Liver (tissue), 9 donors: ENCODE data around the gene PAQR9. TPM values are rescaled to one million over a fixed set of nuclear protein-coding genes. Genes with fewer than 3 reads are reported as not detected.

Experiments
- DNase-seq: peaks from one replicate; pipeline ENCODE4 v3.0.0-alpha.2; 2017; ENCODE audit warnings: low spot score
- H3K27ac ChIP-seq, 2 donors: one replicate each; pipeline ENCODE4 v1.7.0; 2013; ENCODE audit warnings: inconsistent platforms in 2 of 2, low read length in 2 of 2, control low read depth in 1 of 2, low read depth in 1 of 2, mild to moderate bottlenecking in 1 of 2
- H3K27me3 ChIP-seq, 4 donors: one replicate each; pipeline versions ENCODE4 v1.6.1 to v1.7.0; 2013; ENCODE audit warnings: low read length in 3 of 4, inconsistent platforms in 1 of 4, mild to moderate bottlenecking in 1 of 4, moderate library complexity in 1 of 4; ENCODE audit not compliant: control insufficient read depth in 4 of 4, insufficient read depth in 4 of 4
- H3K36me3 ChIP-seq, 4 donors: one replicate each; pipeline versions ENCODE4 v1.6.1 to v1.7.0; 2013; ENCODE audit warnings: low read length in 3 of 4, mild to moderate bottlenecking in 3 of 4, low read depth in 1 of 4, moderate library complexity in 1 of 4; ENCODE audit not compliant: control insufficient read depth in 4 of 4, insufficient read depth in 3 of 4
- H3K4me1 ChIP-seq, 4 donors: one replicate each; pipeline versions ENCODE4 v1.6.1 to v1.7.0; 2013; ENCODE audit warnings: low read length in 3 of 4, mild to moderate bottlenecking in 3 of 4, moderate library complexity in 1 of 4; ENCODE audit not compliant: control insufficient read depth in 4 of 4, insufficient read depth in 4 of 4
- H3K4me3 ChIP-seq, 3 donors: one replicate each; pipeline versions ENCODE4 v1.6.1 to v1.7.0; 2013; ENCODE audit warnings: low read length in 3 of 3, control low read depth in 1 of 3, low read depth in 1 of 3, mild to moderate bottlenecking in 1 of 3
- H3K9ac ChIP-seq, 2 donors: one replicate each; pipeline ENCODE4 v1.7.0; 2013; ENCODE audit warnings: low read length in 2 of 2, mild to moderate bottlenecking in 2 of 2, moderate library complexity in 2 of 2, control low read depth in 1 of 2, low read depth in 1 of 2
- H3K9me3 ChIP-seq, 4 donors: one replicate each; pipeline versions ENCODE4 v1.6.1 to v1.7.0; 2013; ENCODE audit warnings: low read length in 3 of 4; ENCODE audit not compliant: control insufficient read depth in 4 of 4
- ATF3 ChIP-seq: IDR thresholded peaks from 2 replicates; pipeline ENCODE4 v1.6.1; 2016; ENCODE audit warnings: antibody characterized with exemption
- EGR1 ChIP-seq, 2 donors: IDR thresholded peaks; 2 replicates each; pipeline ENCODE4 v1.6.1; 2016 to 2018; ENCODE audit warnings: antibody characterized with exemption in 2 of 2, low read depth in 2 of 2
- FOXA1 ChIP-seq: IDR thresholded peaks from 2 replicates; pipeline ENCODE4 v1.6.1; 2016; ENCODE audit warnings: antibody characterized with exemption
- FOXA2 ChIP-seq: IDR thresholded peaks from 2 replicates; pipeline ENCODE4 v1.6.1; 2016; ENCODE audit warnings: antibody characterized with exemption
- GABPA ChIP-seq, 2 donors: IDR thresholded peaks in 1 of 2; conservative IDR thresholded peaks in 1 of 2; 2 replicates each; pipeline ENCODE4 v1.6.1; 2016; ENCODE audit warnings: antibody characterized with exemption in 2 of 2, mild to moderate bottlenecking in 1 of 2, moderate library complexity in 1 of 2
- HNF4A ChIP-seq, 2 donors: conservative IDR thresholded peaks; 2 replicates each; pipeline ENCODE4 v1.6.1; 2016; ENCODE audit warnings: antibody characterized with exemption in 2 of 2, mild to moderate bottlenecking in 2 of 2
- HNF4G ChIP-seq: IDR thresholded peaks from 2 replicates; pipeline ENCODE4 v1.6.1; 2016; ENCODE audit warnings: antibody characterized with exemption
- JUND ChIP-seq, 2 donors: IDR thresholded peaks; 2 replicates each; pipeline ENCODE4 v1.6.1; 2016; ENCODE audit warnings: antibody characterized with exemption in 2 of 2
- NR2F2 ChIP-seq: IDR thresholded peaks from 2 replicates; pipeline ENCODE4 v1.6.1; 2016; ENCODE audit warnings: antibody characterized with exemption
- RAD21 ChIP-seq, 2 donors: IDR thresholded peaks; 2 replicates each; pipeline ENCODE4 v1.6.1; 2016; ENCODE audit warnings: antibody characterized with exemption in 2 of 2, mild to moderate bottlenecking in 2 of 2
- REST ChIP-seq: IDR thresholded peaks from 2 replicates; pipeline ENCODE4 v1.6.1; 2016; ENCODE audit warnings: antibody characterized with exemption, mild to moderate bottlenecking
- RXRA ChIP-seq, 2 donors: IDR thresholded peaks; 2 replicates each; pipeline ENCODE4 v1.6.1; 2017 to 2018; ENCODE audit warnings: antibody characterized with exemption in 2 of 2, mild to moderate bottlenecking in 1 of 2
- SP1 ChIP-seq: IDR thresholded peaks from 2 replicates; pipeline ENCODE4 v1.6.1; 2018; ENCODE audit warnings: antibody characterized with exemption, mild to moderate bottlenecking
- TAF1 ChIP-seq: conservative IDR thresholded peaks from 2 replicates; pipeline ENCODE4 v1.6.1; 2016; ENCODE audit warnings: antibody characterized with exemption, mild to moderate bottlenecking
- ZBTB33 ChIP-seq: IDR thresholded peaks from 2 replicates; pipeline ENCODE4 v1.6.1; 2016; ENCODE audit warnings: antibody characterized with exemption
- WGBS: extraction: QIAGEN DNeasy Blood & Tissue Kit; methylation state at CpG from one replicate; pipeline ENCODE4 v1.1.7; 2013; 5-methylcytosine and 5-hydroxymethylcytosine counted together
- polyA plus RNA-seq, 2 donors: library from polyadenylated mRNA; stranded (reverse) in 1 of 2; unstranded in 1 of 2; fragments of 200-250 nt in 1 of 2; fragments of >200 nt in 1 of 2; fragmentation: Nextera tagmentation in 1 of 2; extraction: Ambion mirVana in 1 of 2; gene quantifications; one replicate each; pipeline versions ENCODE4 v1.2.1 to v1.2.3, GENCODE V29; 2013 to 2015
- total RNA-seq, 2 donors: library from RNA; depleted of rRNA; stranded (reverse); fragments of >200 nt; gene quantifications; one replicate each; pipeline ENCODE4 v1.2.3, GENCODE V29; 2014
- donor health status: healthy.
- donor health status: healthy.
- donor health status: healthy.
- donor health status: healthy.
- donor health status: healthy.

The PAQR9 gene
- total and polyA plus RNA-seq, 4 donors = 3.6 to 24.3 (median 12.6) TPM

- WGBS = 57% methylated on average over 3 of the region's 3 CpGs
- Histone ChIP-seq H3K27me3 (no peaks in the 10 kb centered on the region), H3K9me3 (no peaks in the 10 kb centered on the region), H3K4me1 (peaks cover 5 to 47% (median 29%) of the 10 kb centered on the region in 4 donors), H3K9ac (peak overlapping the region in 1 of 2 donors; percentile 34), H3K4me3 (peak overlapping the region in 2 of 3 donors; percentile 28 to 47), H3K27ac (no peak overlapping the region), H3K36me3 (no peaks in the 10 kb centered on the region)
- TF ChIP-seq HNF4G = no peak
- peak; percentile 74 to 77 for TF ChIP-seq HNF4A (conservative IDR thresholded peaks at IDR 0.05)
- peak; percentile 48 for TF ChIP-seq TAF1
- peak; percentile 11 for TF ChIP-seq ZBTB33
- peak; percentile 33 to 47 for TF ChIP-seq RXRA (IDR thresholded peaks at IDR 0.05)
- no peak for TF ChIP-seq FOXA2
- peak; percentile 7 to 25 for TF ChIP-seq RAD21 (IDR thresholded peaks at IDR 0.05)
- TF ChIP-seq NR2F2 = no peak
- TF ChIP-seq SP1 = peak; percentile 37
- TF ChIP-seq FOXA1 = no peak
- no peak for DNase-seq
Measured at GRCh38 chr3:142926368-142926944, 37.0 kb downstream of the PAQR9 start.

GRCh38 chr3:142925140-142925539 lies 38.3 kb downstream of the PAQR9 start:
- no peak overlapping the region for H3K27ac ChIP-seq

More at GRCh38 chr3:142925140-142925539, 38.3 kb downstream of the PAQR9 start:
- Histone ChIP-seq H3K4me3 (no peak overlapping the region), H3K36me3 (no peaks in the 10 kb centered on the region), H3K4me1 (peaks cover 5 to 39% (median 25%) of the 10 kb centered on the region in 4 donors), H3K9me3 (no peaks in the 10 kb centered on the region), H3K9ac (no peak overlapping the region), H3K27me3 (no peaks in the 10 kb centered on the region)
- no peak for DNase-seq
- TF ChIP-seq RAD21 (IDR thresholded peaks at IDR 0.05) = no peak
- no peak for TF ChIP-seq EGR1 (IDR thresholded peaks at IDR 0.05; ENCODE audit: low read depth in 2 of 2)
- TF ChIP-seq FOXA2 = no peak
- no peak for TF ChIP-seq TAF1
- TF ChIP-seq SP1 = no peak
- TF ChIP-seq REST = no peak
- TF ChIP-seq FOXA1 = no peak
- TF ChIP-seq RXRA (IDR thresholded peaks at IDR 0.05) = no peak
- TF ChIP-seq ZBTB33 = no peak
- TF ChIP-seq JUND (IDR thresholded peaks at IDR 0.05) = no peak
- no peak for TF ChIP-seq GABPA (IDR thresholded peaks at IDR 0.05 in 1 of 2, conservative IDR thresholded peaks at IDR 0.05 in 1 of 2)
- no peak for TF ChIP-seq ATF3
- no peak for TF ChIP-seq NR2F2
- TF ChIP-seq HNF4A (conservative IDR thresholded peaks at IDR 0.05) = no peak
